Measurements from ENCODE around the gene SCNN1A. TPM values are rescaled to one million over a fixed set of nuclear protein-coding genes. Genes with fewer than 3 reads are reported as not detected.

The SCNN1A gene
- total and polyA plus RNA-seq, 2 of the 13 experiments (the other 11 are each of a cell fraction or from before 2014, with no cell fraction given) = 1.5 to 14.6 TPM

GRCh38 chr12:6335451-6336078 lies 39.8 kb downstream of the SCNN1A start (continued):
- TF ChIP-seq GMEB2 (CRISPR knock-in tag; IDR thresholded peaks at IDR 0.05; ENCODE audit: low read depth) = no peak
- TF ChIP-seq, protein P1, sequence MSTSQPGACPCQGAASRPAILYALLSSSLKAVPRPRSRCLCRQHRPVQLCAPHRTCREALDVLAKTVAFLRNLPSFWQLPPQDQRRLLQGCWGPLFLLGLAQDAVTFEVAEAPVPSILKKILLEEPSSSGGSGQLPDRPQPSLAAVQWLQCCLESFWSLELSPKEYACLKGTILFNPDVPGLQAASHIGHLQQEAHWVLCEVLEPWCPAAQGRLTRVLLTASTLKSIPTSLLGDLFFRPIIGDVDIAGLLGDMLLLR (CRISPR knock-in tag; IDR thresholded peaks at IDR 0.05) = no peak
- no peak for TF ChIP-seq IRF9 (CRISPR knock-in tag; IDR thresholded peaks at IDR 0.05; ENCODE audit: borderline replicate concordance)
- no peak for TF ChIP-seq ZBTB25 (CRISPR knock-in tag; IDR thresholded peaks at IDR 0.05)
- no peak; the same call in 1 of the 2 replicates for TF ChIP-seq ZBTB20 (CRISPR knock-in tag; IDR thresholded peaks at IDR 0.05; ENCODE audit: borderline replicate concordance, low read depth)
- no peak for TF ChIP-seq ZNF883 (CRISPR knock-in tag; IDR thresholded peaks at IDR 0.05; ENCODE audit: not compliant biosample characterization)
- TF ChIP-seq GABPA (IDR thresholded peaks at IDR 0.05; ENCODE audit: low read depth, low read length) = no peak
- peak; percentile 74 for TF ChIP-seq GABPA (CRISPR knock-in tag; IDR thresholded peaks at IDR 0.05; ENCODE audit: low read depth)
- TF ChIP-seq ZNF652 (CRISPR knock-in tag; IDR thresholded peaks at IDR 0.05; ENCODE audit: borderline replicate concordance, low read depth) = no peak
- TF ChIP-seq MXI1 (IDR thresholded peaks at IDR 0.05; ENCODE audit: borderline replicate concordance, low read depth, low read length) = peak; percentile 21; the same call in 1 of the 3 replicates
- TF ChIP-seq ZNF326 (CRISPR knock-in tag; IDR thresholded peaks at IDR 0.05; ENCODE audit: borderline replicate concordance) = no peak
- no peak for TF ChIP-seq CBX2 (IDR thresholded peaks at IDR 0.05; ENCODE audit: low read depth, low read length)
- 0 out of 2 replicates have a peak, but pooled peaks have one; percentile 23 for TF ChIP-seq CBX2 (CRISPR knock-in tag; IDR thresholded peaks at IDR 0.05; ENCODE audit: low read depth)
- no peak; the same call in 1 of the 2 replicates for TF ChIP-seq IRF2 (CRISPR knock-in tag; IDR thresholded peaks at IDR 0.05)
- TF ChIP-seq, protein P2, sequence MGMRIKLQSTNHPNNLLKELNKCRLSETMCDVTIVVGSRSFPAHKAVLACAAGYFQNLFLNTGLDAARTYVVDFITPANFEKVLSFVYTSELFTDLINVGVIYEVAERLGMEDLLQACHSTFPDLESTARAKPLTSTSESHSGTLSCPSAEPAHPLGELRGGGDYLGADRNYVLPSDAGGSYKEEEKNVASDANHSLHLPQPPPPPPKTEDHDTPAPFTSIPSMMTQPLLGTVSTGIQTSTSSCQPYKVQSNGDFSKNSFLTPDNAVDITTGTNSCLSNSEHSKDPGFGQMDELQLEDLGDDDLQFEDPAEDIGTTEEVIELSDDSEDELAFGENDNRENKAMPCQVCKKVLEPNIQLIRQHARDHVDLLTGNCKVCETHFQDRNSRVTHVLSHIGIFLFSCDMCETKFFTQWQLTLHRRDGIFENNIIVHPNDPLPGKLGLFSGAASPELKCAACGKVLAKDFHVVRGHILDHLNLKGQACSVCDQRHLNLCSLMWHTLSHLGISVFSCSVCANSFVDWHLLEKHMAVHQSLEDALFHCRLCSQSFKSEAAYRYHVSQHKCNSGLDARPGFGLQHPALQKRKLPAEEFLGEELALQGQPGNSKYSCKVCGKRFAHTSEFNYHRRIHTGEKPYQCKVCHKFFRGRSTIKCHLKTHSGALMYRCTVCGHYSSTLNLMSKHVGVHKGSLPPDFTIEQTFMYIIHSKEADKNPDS (CRISPR knock-in tag; IDR thresholded peaks at IDR 0.05) = no peak
- no peak for TF ChIP-seq ZNF670 (CRISPR knock-in tag; IDR thresholded peaks at IDR 0.05; ENCODE audit: borderline replicate concordance)
- no peak; the same call in 1 of the 2 replicates for TF ChIP-seq ZNF143 (CRISPR knock-in tag; IDR thresholded peaks at IDR 0.05)
- TF ChIP-seq RNF219 (CRISPR knock-in tag; IDR thresholded peaks at IDR 0.05) = no peak
- no peak for TF ChIP-seq NR2F1 (CRISPR knock-in tag; IDR thresholded peaks at IDR 0.05)
- TF ChIP-seq PAWR (CRISPR knock-in tag; IDR thresholded peaks at IDR 0.05; ENCODE audit: borderline replicate concordance) = no peak
- TF ChIP-seq JUNB (CRISPR knock-in tag; IDR thresholded peaks at IDR 0.05; ENCODE audit: borderline replicate concordance) = no peak

Data from HepG2 (cell line).